CD4-positive, alpha-beta T cell (primary cell): Measurements from ENCODE around the gene TNP1. TPM values are rescaled to one million over a fixed set of nuclear protein-coding genes. Genes with fewer than 3 reads are reported as not detected.

Experiments
- ATAC-seq: fragments of 200-7000 bp; cut with Tn5 transposase; one replicate; pipeline ENCODE4 v1.10.0; 2022; ENCODE audit warnings: mild to moderate bottlenecking; ENCODE audit not compliant: poor library complexity
- CTCF ChIA-PET: fragments of 350-600 bp; sonication (Branson Sonifier 250); formaldehyde crosslinking; loops from one replicate; lab custom pipeline; 2021; ENCODE audit warnings: antibody characterized with exemption, inconsistent platforms; lab: Charles Lee
- POLR2A ChIA-PET: fragments of 350-600 bp; sonication (Branson Sonifier 250); formaldehyde crosslinking; loops from one replicate; lab custom pipeline; 2021; ENCODE audit warnings: antibody characterized with exemption, inconsistent platforms; lab: Charles Lee
- DNase-seq, 14 experiments: peaks; one replicate each; pipeline ENCODE4 v3.0.0-alpha.2; 2013 to 2020; ENCODE audit warnings: mixed read lengths in 2 of 14
- H3K27ac ChIP-seq, 2 donors: one replicate each; pipeline versions ENCODE4 v1.5.1 to v1.7.0; 2013; ENCODE audit warnings: low read length in 2 of 2, low read depth in 1 of 2, mild to moderate bottlenecking in 1 of 2
- H3K27me3 ChIP-seq, 2 experiments: 1 replicate in 1 of 2; 2 replicates in 1 of 2; pipeline versions ENCODE4 v1.6.1 to v1.7.0; 2013; ENCODE audit warnings: low read length in 2 of 2, control low read depth in 1 of 2, mild to moderate bottlenecking in 1 of 2, moderate library complexity in 1 of 2; ENCODE audit not compliant: insufficient read depth in 2 of 2, control insufficient read depth in 1 of 2
- H3K36me3 ChIP-seq: one replicate; pipeline ENCODE4 v1.6.1; 2013; ENCODE audit warnings: low read length, control low read depth; ENCODE audit not compliant: insufficient read depth
- H3K4me1 ChIP-seq: one replicate; pipeline ENCODE4 v1.6.1; 2013; ENCODE audit warnings: low read length, control low read depth; ENCODE audit not compliant: insufficient read depth
- H3K4me3 ChIP-seq: one replicate; pipeline ENCODE4 v1.5.1; 2013; ENCODE audit warnings: mild to moderate bottlenecking, low read length, moderate library complexity
- H3K9me3 ChIP-seq, 2 experiments: 1 replicate in 1 of 2; 2 replicates in 1 of 2; pipeline versions ENCODE4 v1.6.1 to v1.7.0; 2013; ENCODE audit warnings: low read length in 2 of 2, mild to moderate bottlenecking in 2 of 2, control low read depth in 1 of 2, moderate library complexity in 1 of 2; ENCODE audit not compliant: control insufficient read depth in 1 of 2, insufficient read depth in 1 of 2
- H3K27ac Mint-ChIP-seq: one replicate; pipeline ENCODE4 v1.8.0; 2020; ENCODE audit warnings: mixed read lengths
- H3K27me3 Mint-ChIP-seq: one replicate; pipeline ENCODE4 v1.8.0; 2021; ENCODE audit warnings: mixed read lengths
- H3K36me3 Mint-ChIP-seq: one replicate; pipeline ENCODE4 v1.8.0; 2021; ENCODE audit warnings: low read depth, mixed read lengths
- H3K4me1 Mint-ChIP-seq: one replicate; pipeline ENCODE4 v1.8.0; 2021; ENCODE audit warnings: low read depth, mixed read lengths
- H3K4me3 Mint-ChIP-seq: one replicate; pipeline ENCODE4 v1.8.0; 2020; ENCODE audit warnings: mild to moderate bottlenecking, mixed read lengths
- H3K9me3 Mint-ChIP-seq: one replicate; pipeline ENCODE4 v1.8.0; 2020; ENCODE audit warnings: mixed read lengths
- CTCF ChIP-seq: fragments of 200-600 bp; IDR thresholded peaks from one replicate; pipeline ENCODE4 v1.8.0; 2022; ENCODE audit warnings: antibody characterized with exemption, mild to moderate bottlenecking
- intact Hi-C, 2 experiments: fragments of 100-400 bp; cut with DNase I in 1 of 2; cut with micrococcal nuclease in 1 of 2; formaldehyde crosslinking; loops; one replicate each; pipeline versions ENCODE4 v1.15.1 to v1.9.0; 2023 to 2025; cut with DNase I, micrococcal nuclease
- polyA plus RNA-seq, 2 donors: library from polyadenylated mRNA; unstranded; fragments of 120-200 nt; gene quantifications; one replicate each; pipeline ENCODE4 v1.2.1, GENCODE V29; 2013
- total RNA-seq, 174 experiments: library from RNA in 2 of 174; stranded (reverse) in 2 of 174; gene quantifications; one replicate each; pipeline ENCODE4 v1.2.3 and lab custom pipeline; 2021 to 2026

Gene TNP1
- not detected for total RNA-seq
- not detected for polyA plus RNA-seq (2013, experiment 1 of 2)
- polyA plus RNA-seq (2013, experiment 2 of 2), result not detected
- 0 reads per million in 172 experiments for total RNA-seq (lab: John Stamatoyannopoulos, UW)

GRCh38 chr2:216859944-216860343, at the start of gene TNP1:
TSS of gene TNP1 (minus strand) at chr2:216860064. CDS start at chr2:216860034, 30 bp downstream.
- DNase-seq (no peak), ATAC-seq (no peak)
- no peaks in the 10 kb centered on the region for H3K4me1 ChIP-seq
- H3K9me3 ChIP-seq, result no peaks in the 10 kb centered on the region
- POLR2A ChIA-PET, result no interaction called here
- Mint-ChIP-seq H3K27me3 (no peaks in the 10 kb centered on the region), H3K27ac (no peak within 1 kb of the TSS), H3K4me3 (no peak within 1 kb of the TSS), H3K36me3 (no peaks in the 10 kb centered on the region), H3K4me1 (peaks cover 21% of the 10 kb centered on the region), H3K9me3 (no peaks in the 10 kb centered on the region)
- CTCF ChIA-PET, result no interaction called here
- H3K4me3 ChIP-seq, result no peak within 1 kb of the TSS
- TF ChIP-seq CTCF, result no peak
- no peaks in the 10 kb centered on the region for H3K36me3 ChIP-seq
- no peak within 1 kb of the TSS for H3K27ac ChIP-seq
- intact Hi-C loops, result no loop called here
- H3K27me3 ChIP-seq, result no peaks in the 10 kb centered on the region

- POLR2A ChIA-PET, result no interaction called here
- DNase-seq (no peak), ATAC-seq (no peak)
- Mint-ChIP-seq H3K36me3 (no peaks in the 10 kb centered on the region), H3K27ac (no peak overlapping the region), H3K27me3 (no peaks in the 10 kb centered on the region), H3K9me3 (peaks cover 7% of the 10 kb centered on the region), H3K4me1 (no peaks in the 10 kb centered on the region), H3K4me3 (no peak overlapping the region)
- CTCF ChIA-PET, result no interaction called here
- Histone ChIP-seq H3K27me3 (no peaks in the 10 kb centered on the region), H3K27ac (no peak overlapping the region), H3K36me3 (no peaks in the 10 kb centered on the region), H3K9me3 (no peaks in the 10 kb centered on the region), H3K4me3 (no peak overlapping the region), H3K4me1 (no peaks in the 10 kb centered on the region)
- intact Hi-C loops, result loop anchor here in 1 of 2 experiments (2.0 kb wide), 1 partner anchor 21 kb away; no protein-coding TSS in a partner anchor
- no peak for TF ChIP-seq CTCF
Measured at GRCh38 chr2:216908300-216908699, 48.4 kb upstream of the TNP1 start.

- Mint-ChIP-seq H3K9me3 (peaks cover 10% of the 10 kb centered on the region), H3K4me1 (no peaks in the 10 kb centered on the region), H3K4me3 (no peak overlapping the region), H3K27ac (no peak overlapping the region), H3K36me3 (no peaks in the 10 kb centered on the region), H3K27me3 (no peaks in the 10 kb centered on the region)
- ATAC-seq, result no peak
- H3K9me3 ChIP-seq, result peaks cover 9 to 16% of the 10 kb centered on the region in 2 experiments
- ChIA-PET CTCF (no interaction called here), POLR2A (no interaction called here)
- DNase-seq, result no peak
- no peaks in the 10 kb centered on the region for H3K4me1 ChIP-seq
- no peaks in the 10 kb centered on the region for H3K36me3 ChIP-seq
- H3K4me3 ChIP-seq, result no peak overlapping the region
- no peak overlapping the region for H3K27ac ChIP-seq
- peaks cover 0 to 4% of the 10 kb centered on the region in 2 experiments for H3K27me3 ChIP-seq
- intact Hi-C loops, result no loop called here
- TF ChIP-seq CTCF, result no peak
Measured at GRCh38 chr2:216905649-216906329, 45.9 kb upstream of the TNP1 start.
